Hepatocyte (in vitro differentiated cells): Measurements from ENCODE around the gene LAMA4. TPM values are rescaled to one million over a fixed set of nuclear protein-coding genes. Genes with fewer than 3 reads are reported as not detected.

Experiments used
- DNase-seq: peaks from one replicate; pipeline ENCODE4 v3.0.0-alpha.2; 2016; ENCODE audit warnings: low spot score
- H2AFZ ChIP-seq: fragments of 200-600 bp; sonication (generic); 2 replicates; pipeline ENCODE4 v1.6.0; 2016; ENCODE audit warnings: antibody characterized with exemption, mild to moderate bottlenecking
- H3K27ac ChIP-seq: fragments of 200-600 bp; sonication (generic); 2 replicates; pipeline ENCODE4 v1.5.1; 2016; ENCODE audit warnings: mild to moderate bottlenecking
- H3K27me3 ChIP-seq: fragments of 200-600 bp; sonication (generic); 2 replicates; pipeline ENCODE4 v1.6.1; 2016
- H3K36me3 ChIP-seq: fragments of 200-600 bp; sonication (generic); replicated peaks from 2 replicates; pipeline ENCODE4 v1.5.1; 2016; ENCODE audit warnings: low read depth; ENCODE audit not compliant: insufficient read depth
- H3K4me1 ChIP-seq: fragments of 200-600 bp; sonication (generic); 2 replicates; pipeline ENCODE4 v1.5.1; 2016; ENCODE audit warnings: mild to moderate bottlenecking, moderate library complexity; ENCODE audit not compliant: insufficient read depth
- H3K4me2 ChIP-seq: fragments of 200-600 bp; sonication (generic); 2 replicates; pipeline ENCODE4 v1.6.0; 2016
- H3K4me3 ChIP-seq: fragments of 200-600 bp; sonication (generic); 2 replicates; pipeline ENCODE4 v1.5.1; 2016; ENCODE audit warnings: mild to moderate bottlenecking
- H3K79me2 ChIP-seq: fragments of 200-600 bp; sonication (generic); 2 replicates; pipeline ENCODE4 v1.6.0; 2017; ENCODE audit warnings: mild to moderate bottlenecking
- H3K9me2 ChIP-seq: fragments of 200-600 bp; sonication (generic); replicated peaks from 2 replicates; pipeline ENCODE4 v1.6.0; 2017; ENCODE audit warnings: mild to moderate bottlenecking; ENCODE audit not compliant: insufficient read depth
- H3K9me3 ChIP-seq: fragments of 200-600 bp; sonication (generic); 2 replicates; pipeline ENCODE4 v1.5.1; 2016; ENCODE audit warnings: low read depth, mild to moderate bottlenecking
- H4K20me1 ChIP-seq: fragments of 200-600 bp; sonication (generic); 2 replicates; pipeline ENCODE4 v1.6.0; 2016; ENCODE audit warnings: mild to moderate bottlenecking; ENCODE audit not compliant: insufficient read depth, poor library complexity, severe bottlenecking
- EZH2 ChIP-seq: fragments of 200-600 bp; sonication (generic); IDR thresholded peaks from 2 replicates; pipeline ENCODE4 v1.6.1; 2016; ENCODE audit warnings: antibody characterized with exemption, mild to moderate bottlenecking, borderline replicate concordance
- EZH2phosphoT487 ChIP-seq: fragments of 200-600 bp; sonication (generic); IDR thresholded peaks from one replicate; pipeline ENCODE4 v1.6.1; 2018; ENCODE audit warnings: antibody characterized with exemption, mild to moderate bottlenecking, low read depth, moderate library complexity; ENCODE audit not compliant: unreplicated experiment, severe bottlenecking
- WGBS: methylation state at CpG from one replicate; pipeline ENCODE4 v1.1.6; 2016; ENCODE audit warnings: low lambda C conversion rate; ENCODE audit errors: missing lambda C conversion rate; 5-methylcytosine and 5-hydroxymethylcytosine counted together
- polyA plus RNA-seq: library from polyadenylated mRNA; unstranded; fragments of >200 nt; fragmentation: Nextera tagmentation; extraction: Ambion mirVana; gene quantifications from 2 replicates; pipeline ENCODE4 v1.2.1, GENCODE V29; 2016
- total RNA-seq: library from RNA; depleted of rRNA; stranded (reverse); fragments of >200 nt; gene quantifications from 2 replicates; pipeline ENCODE4 v1.2.3, GENCODE V29; 2014
- TF ChIP-seq, protein P1 (sequence below): fragments of 200-600 bp; sonication (generic); IDR thresholded peaks from 2 replicates; pipeline ENCODE4 v1.5.1; 2016; ENCODE audit warnings: antibody characterized with exemption, mild to moderate bottlenecking; ENCODE audit not compliant: poor library complexity

The LAMA4 gene
- total and polyA plus RNA-seq, 2 experiments from 2014 or later, result 14.1 to 18.9 TPM

DNA sequence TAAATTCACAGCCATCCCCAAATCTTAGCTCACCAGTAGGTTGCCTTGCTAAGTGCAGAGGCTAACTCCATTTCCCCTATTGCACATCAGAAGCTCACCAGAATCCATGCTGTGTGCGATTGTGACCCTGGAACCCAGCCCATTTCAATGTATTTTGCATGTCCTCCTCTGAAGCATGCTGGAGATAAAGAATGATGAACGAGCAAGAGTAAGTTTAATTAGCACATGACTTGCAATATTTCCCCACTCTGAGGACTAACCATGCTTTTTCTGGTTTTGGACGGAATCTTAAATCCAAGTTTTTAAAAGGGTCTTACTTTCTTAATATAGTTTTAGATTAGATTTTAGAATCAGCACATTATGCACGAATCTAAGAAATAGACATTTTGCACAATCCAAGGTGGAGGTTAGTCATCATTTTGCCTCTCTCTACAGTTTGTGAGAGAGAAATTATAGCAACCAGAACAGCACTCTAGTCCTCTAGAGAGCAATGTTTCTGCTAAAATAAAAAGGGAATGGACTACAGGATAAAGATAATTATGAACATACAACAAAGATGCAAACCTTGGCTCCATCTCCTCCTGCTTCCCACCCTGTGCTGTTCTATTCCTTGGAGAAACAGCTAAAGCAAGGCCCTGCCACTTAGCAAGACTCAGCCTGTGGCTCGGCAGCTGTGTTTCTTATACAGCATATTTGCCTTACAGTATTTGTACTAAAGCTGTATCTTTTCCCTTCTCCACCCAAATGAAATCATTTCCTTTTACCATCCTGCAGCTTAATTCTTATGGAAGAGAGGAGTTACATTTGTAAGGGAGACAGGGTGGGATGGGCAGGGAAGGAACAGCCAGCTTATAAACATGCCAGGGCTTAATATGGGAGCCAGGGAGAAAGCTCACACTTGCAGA, 24.9 kb upstream of the LAMA4 start:
- H3K27ac ChIP-seq, result peak overlapping the region; percentile 57
- peaks cover 6% of the 10 kb centered on the region for H3K4me1 ChIP-seq
- peak overlapping the region; percentile 19 for H2AFZ ChIP-seq
- TF ChIP-seq EZH2 (no peak), EZH2phosphoT487 (no peak)
- TF ChIP-seq, protein P1, sequence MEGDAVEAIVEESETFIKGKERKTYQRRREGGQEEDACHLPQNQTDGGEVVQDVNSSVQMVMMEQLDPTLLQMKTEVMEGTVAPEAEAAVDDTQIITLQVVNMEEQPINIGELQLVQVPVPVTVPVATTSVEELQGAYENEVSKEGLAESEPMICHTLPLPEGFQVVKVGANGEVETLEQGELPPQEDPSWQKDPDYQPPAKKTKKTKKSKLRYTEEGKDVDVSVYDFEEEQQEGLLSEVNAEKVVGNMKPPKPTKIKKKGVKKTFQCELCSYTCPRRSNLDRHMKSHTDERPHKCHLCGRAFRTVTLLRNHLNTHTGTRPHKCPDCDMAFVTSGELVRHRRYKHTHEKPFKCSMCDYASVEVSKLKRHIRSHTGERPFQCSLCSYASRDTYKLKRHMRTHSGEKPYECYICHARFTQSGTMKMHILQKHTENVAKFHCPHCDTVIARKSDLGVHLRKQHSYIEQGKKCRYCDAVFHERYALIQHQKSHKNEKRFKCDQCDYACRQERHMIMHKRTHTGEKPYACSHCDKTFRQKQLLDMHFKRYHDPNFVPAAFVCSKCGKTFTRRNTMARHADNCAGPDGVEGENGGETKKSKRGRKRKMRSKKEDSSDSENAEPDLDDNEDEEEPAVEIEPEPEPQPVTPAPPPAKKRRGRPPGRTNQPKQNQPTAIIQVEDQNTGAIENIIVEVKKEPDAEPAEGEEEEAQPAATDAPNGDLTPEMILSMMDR, result no peak
- no peaks in the 10 kb centered on the region for H3K9me2 ChIP-seq
- H3K79me2 ChIP-seq, result no peaks in the 10 kb centered on the region
- H3K9me3 ChIP-seq, result no peaks in the 10 kb centered on the region
- no peaks in the 10 kb centered on the region for H3K27me3 ChIP-seq
- no peaks in the 10 kb centered on the region for H3K36me3 ChIP-seq
- WGBS, result 76% methylated on average over 5 of the region's 5 CpGs
- H3K4me3 ChIP-seq, result no peak overlapping the region
- no peak for DNase-seq
- no peaks in the 10 kb centered on the region for H4K20me1 ChIP-seq
- H3K4me2 ChIP-seq, result peak overlapping the region; percentile 1

DNA sequence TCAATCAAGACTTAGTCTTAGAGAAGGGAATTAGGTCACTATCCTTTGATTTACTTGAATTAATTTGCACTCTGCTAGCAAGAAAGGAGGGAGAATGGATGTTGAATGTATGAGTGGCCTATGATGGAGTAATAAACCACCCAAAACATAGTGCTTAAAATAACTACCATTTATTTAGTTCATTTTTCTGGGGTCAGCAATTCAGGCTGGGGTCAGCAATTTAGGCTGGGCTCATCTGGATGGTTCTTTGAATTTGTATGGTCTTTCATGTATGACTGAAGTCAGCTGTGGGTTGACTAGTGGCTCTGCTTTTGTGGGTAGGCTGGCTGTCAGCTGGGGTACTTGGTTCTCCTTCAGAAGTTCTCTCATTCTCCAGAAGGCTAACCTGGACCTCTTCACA, 21.0 kb upstream of the LAMA4 start:
- Histone ChIP-seq H3K27ac (no peak overlapping the region), H3K9me3 (no peaks in the 10 kb centered on the region), H3K4me1 (no peaks in the 10 kb centered on the region), H3K4me2 (no peak overlapping the region), H3K4me3 (no peak overlapping the region), H3K36me3 (no peaks in the 10 kb centered on the region), H3K9me2 (no peaks in the 10 kb centered on the region), H3K79me2 (no peaks in the 10 kb centered on the region), H3K27me3 (no peaks in the 10 kb centered on the region), H2AFZ (no peak overlapping the region), H4K20me1 (no peaks in the 10 kb centered on the region)
- no peak for DNase-seq
- TF ChIP-seq EZH2phosphoT487, result no peak
- TF ChIP-seq, protein P1, result no peak
- no peak for TF ChIP-seq EZH2

DNA sequence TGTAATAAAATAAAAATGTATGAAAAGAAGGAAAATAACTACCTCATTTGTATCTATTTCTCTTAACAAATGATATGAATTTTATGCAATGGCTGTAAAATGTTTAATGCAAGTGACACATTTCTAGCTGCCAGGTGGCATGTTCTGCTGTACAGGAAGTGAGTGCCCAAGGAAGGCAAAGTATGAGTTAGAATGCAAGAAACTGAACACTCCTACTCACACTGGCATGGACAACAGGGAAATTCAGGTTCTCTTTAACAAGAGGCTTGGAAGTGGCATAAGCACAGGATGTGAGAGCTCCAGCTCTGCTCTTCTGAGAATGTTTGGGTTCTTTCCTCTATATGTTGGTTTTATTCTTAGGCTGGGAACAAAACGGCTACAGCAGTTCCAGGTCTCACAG, 20.4 kb upstream of the LAMA4 start:
- H3K4me3 ChIP-seq, result no peak overlapping the region
- H3K27ac ChIP-seq, result no peak overlapping the region
- no peaks in the 10 kb centered on the region for H3K27me3 ChIP-seq
- TF ChIP-seq EZH2phosphoT487, result no peak
- H3K4me1 ChIP-seq, result no peaks in the 10 kb centered on the region
- no peaks in the 10 kb centered on the region for H3K9me3 ChIP-seq
- no peaks in the 10 kb centered on the region for H3K36me3 ChIP-seq
- H3K4me2 ChIP-seq, result no peak overlapping the region
- no peak for DNase-seq
- H3K79me2 ChIP-seq, result no peaks in the 10 kb centered on the region
- no peak overlapping the region for H2AFZ ChIP-seq
- H4K20me1 ChIP-seq, result no peaks in the 10 kb centered on the region
- 77% methylated on average over 1 of the region's 1 CpG for WGBS
- H3K9me2 ChIP-seq, result no peaks in the 10 kb centered on the region

DNA sequence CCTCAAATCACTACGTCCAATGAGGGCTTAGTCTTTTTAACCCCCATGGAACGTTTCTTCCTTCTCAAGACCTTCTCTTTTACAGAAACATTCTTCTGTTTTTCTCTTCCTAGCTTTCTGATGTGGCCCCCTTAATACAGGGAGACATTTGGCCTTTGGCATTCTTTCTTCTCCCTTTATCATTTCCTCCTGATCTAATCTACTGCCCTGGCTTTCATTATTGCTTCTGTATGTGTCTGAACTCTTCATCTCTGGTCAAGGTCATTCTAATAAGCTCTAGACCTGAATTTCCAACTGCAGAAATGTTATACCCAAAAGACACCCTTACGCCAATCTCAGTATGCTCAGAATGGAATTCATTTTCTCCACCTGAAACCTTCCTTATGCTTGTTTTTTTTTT, 18.4 kb upstream of the LAMA4 start:
- Histone ChIP-seq H3K36me3 (no peaks in the 10 kb centered on the region), H3K4me1 (no peaks in the 10 kb centered on the region), H3K79me2 (no peaks in the 10 kb centered on the region), H4K20me1 (no peaks in the 10 kb centered on the region), H3K27ac (no peak overlapping the region), H3K27me3 (no peaks in the 10 kb centered on the region), H3K4me2 (no peak overlapping the region), H3K9me3 (no peaks in the 10 kb centered on the region), H3K9me2 (no peaks in the 10 kb centered on the region), H2AFZ (no peak overlapping the region), H3K4me3 (no peak overlapping the region)
- WGBS, result 80% methylated on average over 3 of the region's 3 CpGs
- no peak for DNase-seq
- TF ChIP-seq EZH2 (no peak), EZH2phosphoT487 (no peak)
- TF ChIP-seq, protein P1, result no peak
